ENCODE results near the gene CBX5. TPM values are rescaled to one million over a fixed set of nuclear protein-coding genes. Genes with fewer than 3 reads are reported as not detected.

The CBX5 gene
- total and polyA plus RNA-seq, 2 of the 8 experiments (the other 6 are each of a cell fraction or from before 2014, with no cell fraction given), result 62.4 to 231 TPM

DNA sequence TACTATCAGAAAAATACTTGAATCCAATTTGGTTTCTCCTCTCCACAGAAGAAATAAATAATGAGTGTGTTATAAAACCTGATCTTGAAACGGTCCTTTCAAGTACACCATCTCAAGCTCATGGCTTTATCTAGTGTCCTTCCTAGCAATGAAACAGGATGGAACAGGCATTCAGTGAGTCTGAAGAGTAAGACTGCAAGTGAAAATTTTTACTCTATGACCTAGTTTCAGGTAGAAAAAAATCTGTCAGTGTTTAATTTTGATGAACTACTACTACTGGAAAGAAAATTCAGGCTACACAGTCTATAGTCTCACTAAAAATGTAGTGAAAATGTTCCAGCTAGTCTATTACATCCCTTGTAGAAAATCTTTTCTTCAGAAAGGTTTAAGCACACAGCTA lies 7.7 kb downstream of the CBX5 start (continued):
- no peak for TF ChIP-seq E2F6 (IDR thresholded peaks at IDR 0.05)
- no peak for TF ChIP-seq RXRA (IDR thresholded peaks at IDR 0.05; ENCODE audit: insufficient read depth, low read depth, low read length)
